A549 (cell line): ENCODE data around the gene IGF1. TPM values are rescaled to one million over a fixed set of nuclear protein-coding genes. Genes with fewer than 3 reads are reported as not detected.
"Not testable (repeated sequence)": the region's sequence is repeated elsewhere in the genome, so short reads cannot be mapped to it uniquely, and the experiment has no call there.

Experiments
- ATAC-seq, 2 experiments: fragments of 200-7000 bp in 1 of 2; fragments of >200 bp in 1 of 2; cut with Nextera tagmentation in 1 of 2; cut with Tn5 transposase in 1 of 2; 3 replicates each; pipeline versions ENCODE4 v1.8.0 to v1.9.1; 2018 to 2020; ENCODE audit warnings: mild to moderate bottlenecking in 1 of 2, moderate library complexity in 1 of 2
- CTCF ChIA-PET: fragments of 300-600 bp; sonication (Branson Sonifier 250); formaldehyde crosslinking; extraction: SDS; loops from one replicate; lab custom pipeline; 2021; ENCODE audit warnings: antibody characterized with exemption, inconsistent platforms; lab: Yijun Ruan, JAX
- POLR2A ChIA-PET: fragments of 350-600 bp; formaldehyde crosslinking; extraction: SDS; loops from one replicate; lab custom pipeline; 2021; ENCODE audit warnings: antibody characterized with exemption, inconsistent platforms; lab: Yijun Ruan, JAX
- DNase-seq, 2 experiments: peaks; one replicate each; pipeline versions ENCODE4 v3.0.0 to v3.0.0-alpha.2; 2011 to 2016; ENCODE audit warnings: low read depth in 1 of 2, low spot score in 1 of 2
- FAIRE-seq: peaks from 2 replicates; lab custom pipeline; 2011; peaks lifted over from hg19 to GRCh38; lab: Jason Lieb, UNC
- H3K27ac ChIP-seq, 2 experiments: fragments of >200 bp; sonication (Bioruptor Twin); formaldehyde crosslinking; 3 replicates each; pipeline ENCODE4 v1.5.1; 2016 to 2017
- H3K4me1 ChIP-seq: fragments of >200 bp; sonication (Bioruptor Twin); formaldehyde crosslinking; 3 replicates; pipeline ENCODE4 v1.6.1; 2016
- H3K4me2 ChIP-seq: fragments of >200 bp; sonication (Bioruptor Twin); formaldehyde crosslinking; 3 replicates; pipeline ENCODE4 v1.6.1; 2016
- H3K4me3 ChIP-seq: fragments of >200 bp; sonication (Bioruptor Twin); formaldehyde crosslinking; 3 replicates; pipeline ENCODE4 v1.5.1; 2016
- H3K9me3 ChIP-seq: fragments of >200 bp; sonication (Bioruptor Twin); formaldehyde crosslinking; 3 replicates; pipeline ENCODE4 v1.6.1; 2016
- BCL3 ChIP-seq: fragments of >200 bp; sonication (Bioruptor Twin); formaldehyde crosslinking; IDR thresholded peaks from 3 replicates; pipeline ENCODE4 v1.6.1; 2016
- BHLHE40 ChIP-seq: IDR thresholded peaks from 2 replicates; pipeline ENCODE4 v1.6.1; 2012; ENCODE audit warnings: low read depth, low read length, inconsistent platforms
- CBX8 ChIP-seq: fragments of 200-600 bp; sonication (generic); IDR thresholded peaks from 2 replicates; pipeline ENCODE4 v1.6.1; 2016
- CTCF ChIP-seq: fragments of >200 bp; sonication (Bioruptor Twin); formaldehyde crosslinking; IDR thresholded peaks from 3 replicates; pipeline ENCODE4 v1.5.1; 2016
- EHF ChIP-seq: fragments of 250-450 bp; sonication (Bioruptor Pico); IDR thresholded peaks from 2 replicates; pipeline ENCODE4 v1.5.0; 2020; ENCODE audit warnings: mild to moderate bottlenecking
- EP300 ChIP-seq, 2 experiments: fragments of >200 bp; sonication (Bioruptor Twin); formaldehyde crosslinking; IDR thresholded peaks; 2 replicates in 1 of 2; 3 replicates in 1 of 2; pipeline ENCODE4 v1.6.1; 2016 to 2017
- HDAC2 ChIP-seq: fragments of 200-600 bp; sonication (generic); IDR thresholded peaks from 2 replicates; pipeline ENCODE4 v1.6.1; 2016
- HOXA7 ChIP-seq: fragments of 250-450 bp; sonication (Bioruptor Pico); IDR thresholded peaks from 2 replicates; pipeline ENCODE4 v1.5.0; 2020; ENCODE audit warnings: mild to moderate bottlenecking, moderate library complexity
- HOXB13 ChIP-seq: fragments of 250-450 bp; sonication (Bioruptor Pico); IDR thresholded peaks from 2 replicates; pipeline ENCODE4 v1.5.0; 2020; ENCODE audit warnings: low read depth, mild to moderate bottlenecking, moderate library complexity
- JUN ChIP-seq, 2 experiments: fragments of >200 bp; sonication (Bioruptor Twin); formaldehyde crosslinking; IDR thresholded peaks; 2 replicates in 1 of 2; 3 replicates in 1 of 2; pipeline ENCODE4 v1.6.1; 2016 to 2017
- KDM1A ChIP-seq: fragments of 200-600 bp; sonication (generic); IDR thresholded peaks from 2 replicates; pipeline ENCODE4 v1.6.1; 2016; ENCODE audit warnings: low read depth, mild to moderate bottlenecking
- MAX ChIP-seq: IDR thresholded peaks from 2 replicates; pipeline ENCODE4 v1.6.1; 2012
- NPAS2 ChIP-seq: fragments of 250-450 bp; sonication (Bioruptor Pico); IDR thresholded peaks from 2 replicates; pipeline ENCODE4 v1.8.0; 2022; ENCODE audit warnings: mild to moderate bottlenecking, moderate library complexity, borderline replicate concordance
- POLR2A ChIP-seq: IDR thresholded peaks from 2 replicates; pipeline ENCODE4 v1.6.1; 2012; ENCODE audit warnings: mild to moderate bottlenecking, low read length
- RAD21 ChIP-seq, 2 experiments: fragments of >200 bp in 1 of 2; sonication (Bioruptor Twin) in 1 of 2; formaldehyde crosslinking in 1 of 2; IDR thresholded peaks in 1 of 2; conservative IDR thresholded peaks in 1 of 2; 2 replicates in 1 of 2; 3 replicates in 1 of 2; pipeline ENCODE4 v1.6.1; 2012 to 2018; ENCODE audit warnings: inconsistent platforms in 1 of 2
- REST ChIP-seq: fragments of 200-600 bp; sonication (generic); IDR thresholded peaks from 2 replicates; pipeline ENCODE4 v1.6.1; 2016; ENCODE audit warnings: antibody characterized with exemption, mild to moderate bottlenecking, moderate library complexity
- RNF2 ChIP-seq: fragments of 200-600 bp; sonication (generic); IDR thresholded peaks from 2 replicates; pipeline ENCODE4 v1.6.1; 2016; ENCODE audit warnings: low read depth, mild to moderate bottlenecking, antibody characterized with exemption, moderate library complexity, borderline replicate concordance
- TFCP2L1 ChIP-seq: fragments of 250-450 bp; sonication (Bioruptor Pico); IDR thresholded peaks from 2 replicates; pipeline ENCODE4 v1.5.0; 2021; ENCODE audit warnings: mild to moderate bottlenecking
- TP53 ChIP-seq: fragments of 250-450 bp; sonication (Bioruptor Pico); IDR thresholded peaks from 2 replicates; pipeline ENCODE4 v1.5.0; 2021; ENCODE audit warnings: mild to moderate bottlenecking, moderate library complexity
- USF2 ChIP-seq: fragments of 450-650 bp; IDR thresholded peaks from 2 replicates; pipeline ENCODE4 v1.6.1; 2014; ENCODE audit warnings: antibody characterized with exemption
- ZNF302 ChIP-seq: fragments of 250-450 bp; sonication (Bioruptor Pico); IDR thresholded peaks from 2 replicates; pipeline ENCODE4 v1.9.0; 2021; ENCODE audit warnings: inconsistent platforms, mild to moderate bottlenecking, moderate library complexity
- ZSCAN20 ChIP-seq: fragments of 250-450 bp; sonication (Bioruptor Pico); IDR thresholded peaks from 2 replicates; pipeline ENCODE4 v1.8.0; 2022; ENCODE audit warnings: mild to moderate bottlenecking, moderate library complexity
- whole genome bisulfite sequencing: methylation state at CpG from one replicate; pipeline ENCODE4 v1.1.6; 2017; ENCODE audit errors: missing lambda C conversion rate; 5-methylcytosine and 5-hydroxymethylcytosine counted together
- polyA plus RNA-seq, 4 experiments: library from polyadenylated mRNA; depleted of rRNA in 3 of 4; stranded (reverse); fragments of >200 nt; fragmentation: RNase III in 1 of 4; extraction: RNeasy Plus Mini Kit Qiagen cat#74134 plus additional on column Dnase treatment in 1 of 4; gene quantifications; 2 replicates in 3 of 4; 3 replicates in 1 of 4; pipeline ENCODE4 v1.2.3, GENCODE V29; 2011 to 2017
- TF ChIP-seq, protein P1 (sequence below): fragments of 250-450 bp; sonication (Bioruptor Pico); IDR thresholded peaks from 2 replicates; pipeline ENCODE4 v1.5.0; 2021; ENCODE audit warnings: mild to moderate bottlenecking, moderate library complexity, borderline replicate concordance
- TF ChIP-seq, protein P2 (sequence below): fragments of 250-450 bp; sonication (Bioruptor Pico); IDR thresholded peaks from 2 replicates; pipeline ENCODE4 v1.5.0; 2020; ENCODE audit warnings: low read depth, mild to moderate bottlenecking, moderate library complexity

The IGF1 gene
- polyA plus RNA-seq, 2 of the 4 experiments (the other 2 are of a cell fraction) = 0.16 TPM; not detected in 1

GRCh38 chr12:102364709-102365108, 115.7 kb downstream of the IGF1 start:
- 29% methylated on average over 1 of the region's 1 CpG for WGBS
- no peak for ATAC-seq
- no peak overlapping the region for H3K4me2 ChIP-seq
- ChIA-PET POLR2A (no interaction called here), CTCF (no interaction called here)
- TF ChIP-seq HOXA7 (CRISPR knock-in tag) (no peak), EHF (CRISPR knock-in tag) (no peak), HDAC2 (no peak), BHLHE40 (no peak), TFCP2L1 (CRISPR knock-in tag) (no peak), RNF2 (no peak), REST (no peak), POLR2A (no peak), CTCF (no peak)
- TF ChIP-seq, all 56 proteins: peak for 0
- 0 out of 3 replicates have a peak, but pooled peaks cover 6% of the 10 kb centered on the region for H3K9me3 ChIP-seq
- no peak overlapping the region for H3K27ac ChIP-seq
- FAIRE-seq (no peak), DNase-seq (no peak)
- no peak overlapping the region for H3K4me3 ChIP-seq
- H3K4me1 ChIP-seq = no peaks in the 10 kb centered on the region

GRCh38 chr12:102356690-102357089, 123.7 kb downstream of the IGF1 start:
- TF ChIP-seq HOXB13 (CRISPR knock-in tag) (no peak), RAD21 (conservative IDR thresholded peaks at IDR 0.05 in 1 of 2, IDR thresholded peaks at IDR 0.05 in 1 of 2) (no peak), EP300 (IDR thresholded peaks at IDR 0.05) (no peak), CBX8 (no peak), ZNF302 (CRISPR knock-in tag) (no peak), JUN (IDR thresholded peaks at IDR 0.05) (no peak), ZSCAN20 (CRISPR knock-in tag) (no peak), NPAS2 (CRISPR knock-in tag) (no peak), USF2 (no peak), HOXA7 (CRISPR knock-in tag) (no peak), TP53 (CRISPR knock-in tag) (no peak), MAX (no peak), BCL3 (no peak), KDM1A (no peak)
- TF ChIP-seq, protein P1, sequence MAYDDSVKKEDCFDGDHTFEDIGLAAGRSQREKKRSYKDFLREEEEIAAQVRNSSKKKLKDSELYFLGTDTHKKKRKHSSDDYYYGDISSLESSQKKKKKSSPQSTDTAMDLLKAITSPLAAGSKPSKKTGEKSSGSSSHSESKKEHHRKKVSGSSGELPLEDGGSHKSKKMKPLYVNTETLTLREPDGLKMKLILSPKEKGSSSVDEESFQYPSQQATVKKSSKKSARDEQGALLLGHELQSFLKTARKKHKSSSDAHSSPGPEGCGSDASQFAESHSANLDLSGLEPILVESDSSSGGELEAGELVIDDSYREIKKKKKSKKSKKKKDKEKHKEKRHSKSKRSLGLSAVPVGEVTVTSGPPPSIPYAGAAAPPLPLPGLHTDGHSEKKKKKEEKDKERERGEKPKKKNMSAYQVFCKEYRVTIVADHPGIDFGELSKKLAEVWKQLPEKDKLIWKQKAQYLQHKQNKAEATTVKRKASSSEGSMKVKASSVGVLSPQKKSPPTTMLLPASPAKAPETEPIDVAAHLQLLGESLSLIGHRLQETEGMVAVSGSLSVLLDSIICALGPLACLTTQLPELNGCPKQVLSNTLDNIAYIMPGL (CRISPR knock-in tag) = no peak
- TF ChIP-seq, protein P2, sequence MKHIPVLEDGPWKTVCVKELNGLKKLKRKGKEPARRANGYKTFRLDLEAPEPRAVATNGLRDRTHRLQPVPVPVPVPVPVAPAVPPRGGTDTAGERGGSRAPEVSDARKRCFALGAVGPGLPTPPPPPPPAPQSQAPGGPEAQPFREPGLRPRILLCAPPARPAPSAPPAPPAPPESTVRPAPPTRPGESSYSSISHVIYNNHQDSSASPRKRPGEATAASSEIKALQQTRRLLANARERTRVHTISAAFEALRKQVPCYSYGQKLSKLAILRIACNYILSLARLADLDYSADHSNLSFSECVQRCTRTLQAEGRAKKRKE = no peak
- WGBS = 33% methylated on average over 2 of the region's 2 CpGs
- H3K4me2 ChIP-seq = no peak overlapping the region
- H3K9me3 ChIP-seq = peaks cover 11% of the 10 kb centered on the region; the same call in 1 of the 3 replicates
- no peak for DNase-seq
- H3K4me1 ChIP-seq = no peaks in the 10 kb centered on the region
- ChIA-PET POLR2A (no interaction called here), CTCF (no interaction called here)
- no peak for FAIRE-seq
- H3K27ac ChIP-seq = no peak overlapping the region
- H3K4me3 ChIP-seq = no peak overlapping the region
- ATAC-seq = no peak

DNA sequence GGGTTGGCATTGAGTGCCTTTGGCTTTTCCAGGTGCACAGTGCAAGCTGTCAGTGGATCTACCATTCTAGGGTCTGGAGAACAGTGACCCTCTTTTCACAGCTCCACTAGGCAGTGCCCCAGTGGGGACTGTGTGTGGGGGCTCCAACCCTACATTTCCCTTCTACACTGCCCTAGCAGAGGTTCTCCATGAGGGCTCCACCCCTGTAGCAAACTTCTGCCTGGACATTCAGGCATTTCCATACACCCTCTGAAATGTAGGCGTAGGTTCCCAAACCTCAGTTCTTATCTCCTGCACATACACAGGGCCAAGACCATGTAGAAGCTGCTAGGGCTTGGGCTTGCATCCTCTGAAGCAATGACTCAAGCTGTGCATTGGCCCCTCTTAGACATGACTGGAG, 126.1 kb downstream of the IGF1 start:
- CTCF ChIA-PET, H3K4me3 ChIP-seq, DNase-seq, ATAC-seq, H3K27ac ChIP-seq, POLR2A ChIA-PET, FAIRE-seq, H3K4me2 ChIP-seq, H3K4me1 ChIP-seq: not testable (repeated sequence)
- 55% methylated on average over 1 of the region's 1 CpG for WGBS
- peaks cover 11% of the 10 kb centered on the region; the same call in 1 of the 3 replicates for H3K9me3 ChIP-seq
